ENCODE results near the gene MRPS5. TPM values are rescaled to one million over a fixed set of nuclear protein-coding genes. Genes with fewer than 3 reads are reported as not detected.
"Not testable (repeated sequence)": the region's sequence is repeated elsewhere in the genome, so short reads cannot be mapped to it uniquely, and the experiment has no call there.

Gene MRPS5
- total RNA-seq, 2 experiments from 2014 or later, result 75.2 to 79.3 TPM

GRCh38 chr2:95046371-95047112 lies 75.1 kb downstream of the MRPS5 start:
- no peaks in the 10 kb centered on the region for H3K27me3 Mint-ChIP-seq
- H3K36me3 Mint-ChIP-seq, result peaks cover 51% of the 10 kb centered on the region
- peak overlapping the region; percentile 48 for H3K4me3 Mint-ChIP-seq
- DNase-seq (peak; percentile 25), ATAC-seq (ENCODE audit: low read depth) (no peak)
- POLR2A ChIA-PET, result interaction anchor here (0.9 kb wide), 1 partner anchor 28 kb away, joined by 3 read pairs; no protein-coding TSS in a partner anchor
- H3K9me3 Mint-ChIP-seq, result no peaks in the 10 kb centered on the region
- peak overlapping the region; percentile 79 for H3K27ac Mint-ChIP-seq
- peaks cover 63% of the 10 kb centered on the region for H3K4me1 Mint-ChIP-seq

GRCh38 chr2:95044601-95045000 lies 77.0 kb downstream of the MRPS5 start:
- Mint-ChIP-seq H3K27ac (no peak overlapping the region), H3K36me3 (peaks cover 38% of the 10 kb centered on the region), H3K4me1 (peaks cover 53% of the 10 kb centered on the region), H3K27me3 (no peaks in the 10 kb centered on the region), H3K4me3 (no peak overlapping the region), H3K9me3 (no peaks in the 10 kb centered on the region)
- DNase-seq (no peak), ATAC-seq (ENCODE audit: low read depth) (no peak)
- POLR2A ChIA-PET, result interaction anchor here (1.2 to 1.3 kb wide), 4 partner anchors 8 to 30 kb away, joined by 3 to 5 read pairs (median 4); no protein-coding TSS in a partner anchor

- Mint-ChIP-seq H3K27me3 (no peaks in the 10 kb centered on the region), H3K36me3 (peaks cover 42% of the 10 kb centered on the region), H3K27ac (peak overlapping the region; percentile 18), H3K4me3 (no peak overlapping the region), H3K9me3 (no peaks in the 10 kb centered on the region), H3K4me1 (peaks cover 63% of the 10 kb centered on the region)
- peak; percentile 19 for ATAC-seq (ENCODE audit: low read depth)
- POLR2A ChIA-PET, result interaction anchor here (0.9 to 1.6 kb wide), 7 partner anchors 9 to 35 kb away, joined by 3 to 9 read pairs (median 3); partner anchors contain the start of gene MAL
- DNase-seq, result no peak
Observed at GRCh38 chr2:95043300-95044093, 78.1 kb downstream of the MRPS5 start.

- Mint-ChIP-seq H3K27me3 (no peaks in the 10 kb centered on the region), H3K4me3 (no peak overlapping the region), H3K9me3 (no peaks in the 10 kb centered on the region), H3K36me3 (peaks cover 51% of the 10 kb centered on the region), H3K27ac (peak overlapping the region; percentile 18), H3K4me1 (peaks cover 67% of the 10 kb centered on the region)
- no peak for DNase-seq
- POLR2A ChIA-PET, result interaction anchor here (0.9 to 1.6 kb wide), 7 partner anchors 10 to 36 kb away, joined by 3 to 9 read pairs (median 3); partner anchors contain the start of gene MAL
- ATAC-seq (ENCODE audit: low read depth), result no peak
Observed at GRCh38 chr2:95042472-95043271, 78.9 kb downstream of the MRPS5 start.

GRCh38 chr2:95041824-95042442 lies 79.7 kb downstream of the MRPS5 start:
- H3K27me3 Mint-ChIP-seq, result no peaks in the 10 kb centered on the region
- peaks cover 57% of the 10 kb centered on the region for H3K36me3 Mint-ChIP-seq
- ATAC-seq (ENCODE audit: low read depth), result no peak
- POLR2A ChIA-PET, result interaction anchor here (1.2 to 1.4 kb wide), 2 partner anchors 22 to 33 kb away, joined by 3 read pairs; no protein-coding TSS in a partner anchor
- no peak overlapping the region for H3K4me3 Mint-ChIP-seq
- H3K9me3 Mint-ChIP-seq, result no peaks in the 10 kb centered on the region
- peaks cover 68% of the 10 kb centered on the region for H3K4me1 Mint-ChIP-seq
- peak overlapping the region; percentile 35 for H3K27ac Mint-ChIP-seq
- DNase-seq, result no peak

- ATAC-seq (ENCODE audit: low read depth), result no peak
- POLR2A ChIA-PET, result interaction anchor here (1.2 to 1.4 kb wide), 2 partner anchors 22 to 33 kb away, joined by 3 read pairs; no protein-coding TSS in a partner anchor
- H3K4me3 Mint-ChIP-seq, result no peak overlapping the region
Observed at GRCh38 chr2:95041060-95041823, 80.4 kb downstream of the MRPS5 start.

GRCh38 chr2:95040426-95040825 lies 81.2 kb downstream of the MRPS5 start:
- peaks cover 58% of the 10 kb centered on the region for H3K36me3 Mint-ChIP-seq
- no peak overlapping the region for H3K27ac Mint-ChIP-seq
- no peak overlapping the region for H3K4me3 Mint-ChIP-seq
- ATAC-seq (ENCODE audit: low read depth) (peak; percentile 7), DNase-seq (no peak)
- H3K4me1 Mint-ChIP-seq, result peaks cover 62% of the 10 kb centered on the region
- H3K9me3 Mint-ChIP-seq, result no peaks in the 10 kb centered on the region
- POLR2A ChIA-PET, result interaction anchor here (1.0 to 1.2 kb wide), 2 partner anchors 13 to 23 kb away, joined by 3 read pairs; no protein-coding TSS in a partner anchor
- no peaks in the 10 kb centered on the region for H3K27me3 Mint-ChIP-seq

More at GRCh38 chr2:95041060-95041823, 80.4 kb downstream of the MRPS5 start:
- Mint-ChIP-seq H3K27ac (no peak overlapping the region), H3K27me3 (no peaks in the 10 kb centered on the region), H3K9me3 (no peaks in the 10 kb centered on the region), H3K36me3 (peaks cover 60% of the 10 kb centered on the region), H3K4me1 (peaks cover 68% of the 10 kb centered on the region)
- no peak for DNase-seq

GRCh38 chr2:95039978-95040377 lies 81.6 kb downstream of the MRPS5 start:
- Mint-ChIP-seq H3K27me3 (no peaks in the 10 kb centered on the region), H3K4me3 (no peak overlapping the region), H3K36me3 (peaks cover 57% of the 10 kb centered on the region), H3K27ac (peak overlapping the region; percentile 26), H3K4me1 (peaks cover 59% of the 10 kb centered on the region), H3K9me3 (no peaks in the 10 kb centered on the region)
- DNase-seq (no peak), ATAC-seq (ENCODE audit: low read depth) (no peak)
- POLR2A ChIA-PET, result interaction anchor here (1.0 kb wide), 1 partner anchor 13 kb away, joined by 3 read pairs; no protein-coding TSS in a partner anchor

- DNase-seq, result no peak
- ATAC-seq (ENCODE audit: low read depth), result no peak
- POLR2A ChIA-PET, result no interaction called here
- Mint-ChIP-seq H3K36me3 (peaks cover 51% of the 10 kb centered on the region), H3K9me3 (no peaks in the 10 kb centered on the region), H3K4me1 (peaks cover 57% of the 10 kb centered on the region), H3K4me3 (no peak overlapping the region), H3K27ac (peak overlapping the region; percentile 82), H3K27me3 (no peaks in the 10 kb centered on the region)
Observed at GRCh38 chr2:95039363-95039762, 82.2 kb downstream of the MRPS5 start.

GRCh38 chr2:95038635-95039298 lies 82.8 kb downstream of the MRPS5 start:
- POLR2A ChIA-PET, result no interaction called here
- peaks cover 51% of the 10 kb centered on the region for H3K4me1 Mint-ChIP-seq
- ATAC-seq (ENCODE audit: low read depth) (no peak), DNase-seq (no peak)
- H3K27me3 Mint-ChIP-seq, result no peaks in the 10 kb centered on the region
- H3K27ac Mint-ChIP-seq, result peak overlapping the region; percentile 82
- no peaks in the 10 kb centered on the region for H3K9me3 Mint-ChIP-seq
- H3K36me3 Mint-ChIP-seq, result peaks cover 45% of the 10 kb centered on the region
- H3K4me3 Mint-ChIP-seq, result no peak overlapping the region

- H3K9me3 Mint-ChIP-seq; POLR2A ChIA-PET; H3K4me3 Mint-ChIP-seq; DNase-seq; ATAC-seq (ENCODE audit: low read depth); H3K27me3 Mint-ChIP-seq: not testable (repeated sequence)
- Mint-ChIP-seq H3K27ac (peak overlapping the region; percentile 82), H3K4me1 (peaks cover 48% of the 10 kb centered on the region), H3K36me3 (peaks cover 47% of the 10 kb centered on the region)
Observed at GRCh38 chr2:95037841-95038585, 83.6 kb downstream of the MRPS5 start.

Measured in activated naive CD8-positive, alpha-beta T cell treated with anti-CD3 and anti-CD28 coated beads, Interleukin-2, amount 10 ng/mL, durations not matched to agents 7 days and 5 days (primary cell).